Measurements from ENCODE around the gene TPSAB1.

The TPSAB1 gene

GRCh38 chr16:1263591-1264344, 23.3 kb downstream of the TPSAB1 start:
- no peak for TF ChIP-seq ESRRG (CRISPR knock-in tag; IDR thresholded peaks at IDR 0.05)
- TF ChIP-seq ZNF8 (CRISPR knock-in tag; IDR thresholded peaks at IDR 0.05), result no peak
- no peak for TF ChIP-seq TCF4 (CRISPR knock-in tag; IDR thresholded peaks at IDR 0.05; ENCODE audit: borderline replicate concordance)
- no peak for TF ChIP-seq CSRNP3 (CRISPR knock-in tag; IDR thresholded peaks at IDR 0.05)
- TF ChIP-seq OSR1 (CRISPR knock-in tag; IDR thresholded peaks at IDR 0.05), result no peak
- no peak for TF ChIP-seq ZC3H10 (CRISPR knock-in tag; IDR thresholded peaks at IDR 0.05)
- no peak for TF ChIP-seq TSHZ2 (CRISPR knock-in tag; IDR thresholded peaks at IDR 0.05)
- TF ChIP-seq SNAI2 (CRISPR knock-in tag; IDR thresholded peaks at IDR 0.05), result no peak
- no peak for TF ChIP-seq PATZ1 (CRISPR knock-in tag; IDR thresholded peaks at IDR 0.05; ENCODE audit: borderline replicate concordance)
- no peak for TF ChIP-seq RARB (CRISPR knock-in tag; IDR thresholded peaks at IDR 0.05)
- no peak for TF ChIP-seq GLIS3 (CRISPR knock-in tag; IDR thresholded peaks at IDR 0.05)
- TF ChIP-seq CREB5 (CRISPR knock-in tag; IDR thresholded peaks at IDR 0.05; ENCODE audit: low read depth), result no peak
- no peak for TF ChIP-seq ZNF565 (CRISPR knock-in tag; conservative IDR thresholded peaks at IDR 0.05; ENCODE audit: low read depth)
- TF ChIP-seq ZNF70 (CRISPR knock-in tag; IDR thresholded peaks at IDR 0.05), result no peak
- no peak for TF ChIP-seq ARNTL (CRISPR knock-in tag; IDR thresholded peaks at IDR 0.05; ENCODE audit: borderline replicate concordance, low read depth)
- no peak for ATAC-seq

- no peak for TF ChIP-seq TSHZ2 (CRISPR knock-in tag; IDR thresholded peaks at IDR 0.05)
- no peak for TF ChIP-seq TOX (CRISPR knock-in tag; IDR thresholded peaks at IDR 0.05; ENCODE audit: borderline replicate concordance)
- TF ChIP-seq, protein P1, sequence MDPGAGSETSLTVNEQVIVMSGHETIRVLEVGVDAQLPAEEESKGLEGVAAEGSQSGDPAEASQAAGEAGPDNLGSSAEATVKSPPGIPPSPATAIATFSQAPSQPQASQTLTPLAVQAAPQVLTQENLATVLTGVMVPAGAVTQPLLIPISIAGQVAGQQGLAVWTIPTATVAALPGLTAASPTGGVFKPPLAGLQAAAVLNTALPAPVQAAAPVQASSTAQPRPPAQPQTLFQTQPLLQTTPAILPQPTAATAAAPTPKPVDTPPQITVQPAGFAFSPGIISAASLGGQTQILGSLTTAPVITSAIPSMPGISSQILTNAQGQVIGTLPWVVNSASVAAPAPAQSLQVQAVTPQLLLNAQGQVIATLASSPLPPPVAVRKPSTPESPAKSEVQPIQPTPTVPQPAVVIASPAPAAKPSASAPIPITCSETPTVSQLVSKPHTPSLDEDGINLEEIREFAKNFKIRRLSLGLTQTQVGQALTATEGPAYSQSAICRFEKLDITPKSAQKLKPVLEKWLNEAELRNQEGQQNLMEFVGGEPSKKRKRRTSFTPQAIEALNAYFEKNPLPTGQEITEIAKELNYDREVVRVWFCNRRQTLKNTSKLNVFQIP (CRISPR knock-in tag; IDR thresholded peaks at IDR 0.05; ENCODE audit: borderline replicate concordance, low read depth), result no peak
- no peak for TF ChIP-seq ZFP3 (CRISPR knock-in tag; IDR thresholded peaks at IDR 0.05)
- TF ChIP-seq RARB (CRISPR knock-in tag; IDR thresholded peaks at IDR 0.05), result no peak
- no peak for TF ChIP-seq ZNF70 (CRISPR knock-in tag; IDR thresholded peaks at IDR 0.05)
- TF ChIP-seq OSR1 (CRISPR knock-in tag; IDR thresholded peaks at IDR 0.05), result no peak
- no peak for TF ChIP-seq ZNF565 (CRISPR knock-in tag; conservative IDR thresholded peaks at IDR 0.05; ENCODE audit: low read depth)
- TF ChIP-seq ARNTL (CRISPR knock-in tag; IDR thresholded peaks at IDR 0.05; ENCODE audit: borderline replicate concordance, low read depth), result no peak
- no peak for TF ChIP-seq CSRNP3 (CRISPR knock-in tag; IDR thresholded peaks at IDR 0.05)
- no peak for TF ChIP-seq CREB5 (CRISPR knock-in tag; IDR thresholded peaks at IDR 0.05; ENCODE audit: low read depth)
- TF ChIP-seq ZC3H10 (CRISPR knock-in tag; IDR thresholded peaks at IDR 0.05), result no peak
- no peak for TF ChIP-seq TCF4 (CRISPR knock-in tag; IDR thresholded peaks at IDR 0.05; ENCODE audit: borderline replicate concordance)
- ATAC-seq, result no peak
These were observed 24.0 kb downstream of the TPSAB1 start for GRCh38 chr16:1264345-1265089.

Measured in SK-N-SH treated with all-trans-retinoic acid at 6 μM for 48 hours (cell line).